Esophagus squamous epithelium (tissue), 5 donors: Measurements from ENCODE around the gene MYO7B. TPM values are rescaled to one million over a fixed set of nuclear protein-coding genes. Genes with fewer than 3 reads are reported as not detected.
"Not testable (repeated sequence)": the region's sequence is repeated elsewhere in the genome, so short reads cannot be mapped to it uniquely, and the experiment has no call there.

Source experiments
- DNase-seq: peaks from one replicate; lab custom pipeline; 2025; lab: John Stamatoyannopoulos, UW
- H3K27ac ChIP-seq, 4 donors: fragments of 200-600 bp; sonication (generic); one replicate each; pipeline ENCODE4 v1.5.1; 2016 to 2019; ENCODE audit warnings: mild to moderate bottlenecking in 1 of 4
- H3K27me3 ChIP-seq, 4 donors: fragments of 200-600 bp; sonication (generic); 1 replicate in 3 of 4; 2 replicates in 1 of 4; pipeline versions ENCODE4 v1.5.1 to v1.6.0; 2017 to 2021; ENCODE audit warnings: antibody characterized with exemption in 1 of 4
- H3K36me3 ChIP-seq, 3 donors: fragments of 200-600 bp; sonication (generic); one replicate each; pipeline ENCODE4 v1.5.1; 2016 to 2019
- H3K4me1 ChIP-seq, 3 donors: fragments of 200-600 bp; sonication (generic); one replicate each; pipeline ENCODE4 v1.5.1; 2017 to 2019
- H3K4me3 ChIP-seq, 4 donors: fragments of 200-600 bp; sonication (generic); 1 replicate in 3 of 4; 2 replicates in 1 of 4; pipeline ENCODE4 v1.5.1; 2016 to 2019; ENCODE audit warnings: mild to moderate bottlenecking in 2 of 4, moderate library complexity in 1 of 4
- H3K9me3 ChIP-seq, 3 donors: fragments of 200-600 bp; sonication (generic); one replicate each; pipeline ENCODE4 v1.5.1; 2016 to 2019
- POLR2A ChIP-seq, 4 donors: fragments of 450-650 bp; IDR thresholded peaks; one replicate each; pipeline ENCODE4 v1.6.1; 2017; ENCODE audit warnings: antibody characterized with exemption in 4 of 4, mild to moderate bottlenecking in 4 of 4, moderate library complexity in 3 of 4
- WGBS, 2 donors: methylation state at CpG; one replicate each; pipeline ENCODE4 v1.1.5; 2018; 5-methylcytosine and 5-hydroxymethylcytosine counted together
- intact Hi-C: fragments of 100-400 bp; cut with DNase I; formaldehyde crosslinking; loops from one replicate; pipeline ENCODE4 v1.15.0; 2022
- total RNA-seq, 4 donors: library from RNA; depleted of rRNA; stranded (reverse); fragments of >200 nt; gene quantifications; one replicate each; pipeline ENCODE4 v1.1.0, GENCODE V29; 2016
- TF ChIP-seq, protein P1 (sequence below), 6 experiments: fragments of 450-650 bp in 4 of 6; fragments of 200-600 bp in 2 of 6; sonication (generic) in 2 of 6; IDR thresholded peaks; one replicate each; pipeline ENCODE4 v1.5.1; 2016 to 2019; ENCODE audit warnings: antibody characterized with exemption in 6 of 6, mild to moderate bottlenecking in 4 of 6, moderate library complexity in 4 of 6
- donor health status: DM: yes; HTN: yes; CAD: no.

The MYO7B gene
- total RNA-seq, 4 donors from 2014 or later = 0.19 TPM; not detected in 3

DNA sequence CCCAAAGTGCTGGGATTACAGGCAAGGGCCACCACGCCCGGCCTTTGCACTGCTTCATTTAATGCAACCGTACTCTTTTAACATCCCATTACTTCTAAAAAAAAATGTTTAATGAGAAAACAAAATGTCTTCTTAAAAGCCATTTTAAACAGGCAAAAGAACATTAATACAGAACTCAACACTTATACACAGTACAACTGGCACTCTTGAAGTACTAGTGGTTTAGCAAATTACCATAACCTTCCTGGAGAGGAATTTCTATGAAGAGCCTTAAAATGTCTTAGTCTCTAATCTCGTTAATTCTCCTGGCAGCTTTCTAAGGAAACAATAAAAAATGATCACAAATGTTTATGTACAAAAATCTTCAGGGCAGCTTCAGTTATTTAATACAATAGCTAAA lies 15.1 kb upstream of the MYO7B start:
- intact Hi-C loops = no loop called here

DNA sequence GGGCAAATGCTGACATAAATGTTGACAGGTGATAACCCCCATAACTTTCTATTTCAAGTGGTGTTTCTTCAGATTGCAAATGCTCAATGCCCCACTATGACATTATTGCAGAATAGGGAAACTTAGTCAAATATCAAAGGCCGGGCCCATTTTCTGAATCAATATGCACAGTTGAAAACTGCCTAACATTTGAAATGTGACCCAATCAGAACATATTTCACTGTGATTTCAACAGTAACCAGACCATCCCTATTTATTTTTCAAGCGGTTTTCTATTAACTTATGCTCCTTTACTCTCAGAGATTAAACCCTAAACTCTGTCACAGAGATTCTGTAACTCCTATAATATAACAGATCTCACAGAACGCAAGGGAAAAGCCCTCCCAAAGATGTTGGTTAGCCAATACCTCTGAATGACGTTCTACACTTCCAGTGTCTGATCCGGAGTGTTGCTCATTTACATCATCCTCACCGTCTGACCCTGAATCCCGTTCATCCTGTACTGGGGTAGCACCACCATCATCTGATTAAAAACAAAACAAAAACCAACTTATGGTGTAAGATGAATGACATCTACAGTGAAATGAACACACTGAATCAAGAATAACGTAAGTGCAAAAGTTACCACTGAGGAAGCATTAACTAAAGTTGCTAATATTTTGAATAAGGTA lies 12.1 kb upstream of the MYO7B start:
- Histone ChIP-seq H3K4me1 (peaks cover 0 to 30% (median 18%) of the 10 kb centered on the region in 3 donors), H3K36me3 (peaks cover 0 to 54% (median 0%) of the 10 kb centered on the region in 3 donors), H3K27me3 (no peaks in the 10 kb centered on the region), H3K4me3 (no peak overlapping the region), H3K9me3 (no peaks in the 10 kb centered on the region), H3K27ac (no peak overlapping the region)
- intact Hi-C loops = no loop called here
- 77 to 84% methylated on average over 7 to 8 of the region's 8 CpGs for WGBS, 2 donors
- DNase-seq = no peak
- no peak for TF ChIP-seq POLR2A (IDR thresholded peaks at IDR 0.05)
- TF ChIP-seq, protein P1, sequence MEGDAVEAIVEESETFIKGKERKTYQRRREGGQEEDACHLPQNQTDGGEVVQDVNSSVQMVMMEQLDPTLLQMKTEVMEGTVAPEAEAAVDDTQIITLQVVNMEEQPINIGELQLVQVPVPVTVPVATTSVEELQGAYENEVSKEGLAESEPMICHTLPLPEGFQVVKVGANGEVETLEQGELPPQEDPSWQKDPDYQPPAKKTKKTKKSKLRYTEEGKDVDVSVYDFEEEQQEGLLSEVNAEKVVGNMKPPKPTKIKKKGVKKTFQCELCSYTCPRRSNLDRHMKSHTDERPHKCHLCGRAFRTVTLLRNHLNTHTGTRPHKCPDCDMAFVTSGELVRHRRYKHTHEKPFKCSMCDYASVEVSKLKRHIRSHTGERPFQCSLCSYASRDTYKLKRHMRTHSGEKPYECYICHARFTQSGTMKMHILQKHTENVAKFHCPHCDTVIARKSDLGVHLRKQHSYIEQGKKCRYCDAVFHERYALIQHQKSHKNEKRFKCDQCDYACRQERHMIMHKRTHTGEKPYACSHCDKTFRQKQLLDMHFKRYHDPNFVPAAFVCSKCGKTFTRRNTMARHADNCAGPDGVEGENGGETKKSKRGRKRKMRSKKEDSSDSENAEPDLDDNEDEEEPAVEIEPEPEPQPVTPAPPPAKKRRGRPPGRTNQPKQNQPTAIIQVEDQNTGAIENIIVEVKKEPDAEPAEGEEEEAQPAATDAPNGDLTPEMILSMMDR (IDR thresholded peaks at IDR 0.05) = no peak

More for the DNA sequence above, 15.1 kb upstream of the MYO7B start:
- Histone ChIP-seq H3K27ac (no peak overlapping the region), H3K4me3 (no peak overlapping the region), H3K27me3 (no peaks in the 10 kb centered on the region), H3K36me3 (peaks cover 0 to 84% (median 0%) of the 10 kb centered on the region in 3 donors), H3K9me3 (no peaks in the 10 kb centered on the region), H3K4me1 (peaks cover 0 to 32% (median 21%) of the 10 kb centered on the region in 3 donors)
- DNase-seq = no peak
- WGBS, 2 donors = 90 to 93% methylated on average over 4 of the region's 4 CpGs
- TF ChIP-seq, protein P1 (IDR thresholded peaks at IDR 0.05) = no peak
- TF ChIP-seq POLR2A (IDR thresholded peaks at IDR 0.05) = no peak

DNA sequence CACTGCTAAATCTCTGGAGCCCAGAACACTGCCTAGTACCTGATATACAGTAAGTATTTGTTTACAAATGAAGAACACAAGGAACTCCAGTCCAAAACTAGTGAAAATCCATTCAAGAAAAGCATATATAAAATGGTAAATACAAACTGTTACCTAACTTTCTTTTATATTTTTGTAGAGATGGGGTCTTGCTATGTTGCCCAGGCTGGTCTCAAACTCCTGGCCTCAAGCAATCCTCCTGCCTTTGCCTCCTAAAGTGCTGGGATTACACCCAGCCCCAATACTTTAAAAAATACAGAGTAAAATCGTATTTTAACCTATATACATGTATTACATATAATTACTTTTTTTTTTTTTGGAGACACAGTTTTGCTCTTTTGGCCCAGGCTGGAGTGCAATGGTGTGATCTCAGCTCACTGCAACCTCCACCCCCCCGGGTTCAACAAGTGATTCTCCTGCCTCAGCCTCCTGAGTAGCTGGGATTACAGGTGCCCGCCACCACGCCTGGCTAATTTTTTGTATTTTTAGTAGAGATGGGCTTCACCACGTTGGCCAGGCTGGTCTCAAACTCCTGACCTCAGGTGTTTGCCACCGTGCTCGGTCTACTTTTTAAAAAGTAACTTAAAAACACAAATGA lies 11.2 kb upstream of the MYO7B start:
- WGBS, 2 donors = 91% methylated on average over 7 of the region's 7 CpGs
- H3K27me3 ChIP-seq, intact Hi-C loops, H3K9me3 ChIP-seq, DNase-seq: not testable (repeated sequence)
- peaks cover 0 to 30% (median 18%) of the 10 kb centered on the region in 3 donors for H3K4me1 ChIP-seq
- H3K27ac ChIP-seq = peak overlapping the region in 1 of 4 donors; percentile 98
- peak overlapping the region in 1 of 4 donors; percentile 98 for H3K4me3 ChIP-seq
- peaks cover 0 to 45% (median 0%) of the 10 kb centered on the region in 3 donors for H3K36me3 ChIP-seq

DNA sequence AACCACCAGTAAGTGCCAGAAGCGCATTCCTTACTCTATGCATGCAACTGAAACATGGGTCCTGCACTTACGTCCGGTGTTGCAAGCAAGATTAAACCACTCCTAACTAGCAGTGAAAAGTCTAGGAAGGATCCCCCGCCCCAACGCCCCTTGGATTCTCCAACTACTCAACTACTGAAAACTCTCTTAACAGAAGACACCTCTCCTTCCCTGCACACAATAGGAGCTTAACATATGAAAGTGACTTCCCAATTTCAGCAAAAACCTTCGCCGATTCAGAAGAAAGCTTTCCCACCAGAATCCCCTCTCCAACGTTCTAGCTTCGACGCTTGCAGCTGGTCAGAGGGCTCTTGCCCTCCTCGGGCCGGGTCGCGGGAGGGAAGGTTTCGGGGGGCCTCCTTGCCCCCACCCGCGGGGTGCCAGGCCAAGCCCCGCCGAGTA lies 9.8 kb upstream of the MYO7B start:
- H3K27me3 ChIP-seq = no peaks in the 10 kb centered on the region
- WGBS, 2 donors = 0 to 1% methylated on average over 14 to 17 of the region's 19 CpGs
- H3K4me3 ChIP-seq = peak overlapping the region; percentile 87 to 98 (median 96)
- H3K4me1 ChIP-seq = peaks cover 0 to 30% (median 18%) of the 10 kb centered on the region in 3 donors
- H3K36me3 ChIP-seq = peaks cover 0 to 31% (median 0%) of the 10 kb centered on the region in 3 donors
- H3K27ac ChIP-seq = peak overlapping the region; percentile 94 to 99 (median 98)
- no peaks in the 10 kb centered on the region for H3K9me3 ChIP-seq
- intact Hi-C loops = no loop called here
- DNase-seq = no peak
- TF ChIP-seq, protein P1 (IDR thresholded peaks at IDR 0.05) = no peak
- TF ChIP-seq POLR2A (IDR thresholded peaks at IDR 0.05) = no peak

DNA sequence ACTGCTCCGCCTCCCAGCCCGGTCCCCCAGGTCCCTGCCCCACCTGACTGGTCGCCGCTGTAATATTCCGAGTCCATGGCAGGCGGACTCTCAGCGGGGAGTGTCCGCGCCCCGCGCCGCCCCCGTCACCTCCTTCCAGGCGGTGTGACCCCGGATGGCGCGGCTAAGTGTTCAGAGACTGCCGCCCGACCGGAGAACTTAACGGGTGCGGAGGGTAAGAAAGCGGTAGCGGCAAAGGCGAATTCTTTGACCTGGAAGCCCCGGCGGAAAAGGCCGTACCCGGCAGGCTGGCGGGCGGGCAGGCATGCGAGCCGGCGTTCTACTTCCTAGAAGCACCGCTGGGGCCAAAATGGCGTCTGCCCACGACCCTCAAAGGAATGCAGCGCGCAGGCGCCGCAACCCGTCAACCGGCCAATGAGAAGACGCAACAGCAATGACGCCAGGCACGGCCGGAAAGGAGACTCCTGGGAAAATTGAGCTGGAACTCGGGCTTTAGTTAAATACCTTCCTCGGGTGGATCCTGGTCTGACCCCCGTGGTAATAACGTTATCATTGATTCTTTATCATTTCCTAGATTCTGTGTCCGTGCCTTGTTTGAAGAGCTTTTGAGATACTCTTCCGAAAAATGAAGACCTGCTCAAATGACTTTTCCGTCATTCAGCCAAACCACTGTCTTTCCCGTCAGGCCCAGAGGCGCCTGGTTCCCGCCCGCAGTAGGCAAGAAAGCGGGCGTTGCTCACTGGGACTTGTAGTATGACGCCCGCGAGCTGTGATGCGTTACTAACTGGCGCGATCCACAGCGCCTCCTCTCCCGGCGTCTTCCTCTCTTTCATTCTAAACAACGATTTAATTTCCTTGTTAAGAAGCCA lies 9.1 kb upstream of the MYO7B start, which contains the start of gene IWS1:
Gene IWS1, minus strand, starts transcription at position 358 of the 869 bp plus-strand sequence. Its CDS starts 281 bp downstream, at position 77.
- TF ChIP-seq POLR2A (IDR thresholded peaks at IDR 0.05) = peak in 3 of 4 donors; percentile 17 to 79 (median 69)
- TF ChIP-seq, protein P1 (IDR thresholded peaks at IDR 0.05) = peak in 4 of 6 experiments; percentile 37 to 60 (median 51)
- peak; percentile 79 for DNase-seq
- 0 to 1% methylated on average over 19 to 43 of the region's 70 CpGs for WGBS, 2 donors
- Histone ChIP-seq H3K9me3 (no peaks in the 10 kb centered on the region), H3K4me3 (peak within 1 kb of the TSS; percentile 87 to 98 (median 96)), H3K36me3 (peaks cover 0 to 24% (median 0%) of the 10 kb centered on the region in 3 donors), H3K27ac (peak within 1 kb of the TSS; percentile 94 to 99 (median 98)), H3K27me3 (no peaks in the 10 kb centered on the region), H3K4me1 (peaks cover 0 to 30% (median 18%) of the 10 kb centered on the region in 3 donors)
- intact Hi-C loops = no loop called here
